Measurements from ENCODE around the gene SORBS2.

DNA sequence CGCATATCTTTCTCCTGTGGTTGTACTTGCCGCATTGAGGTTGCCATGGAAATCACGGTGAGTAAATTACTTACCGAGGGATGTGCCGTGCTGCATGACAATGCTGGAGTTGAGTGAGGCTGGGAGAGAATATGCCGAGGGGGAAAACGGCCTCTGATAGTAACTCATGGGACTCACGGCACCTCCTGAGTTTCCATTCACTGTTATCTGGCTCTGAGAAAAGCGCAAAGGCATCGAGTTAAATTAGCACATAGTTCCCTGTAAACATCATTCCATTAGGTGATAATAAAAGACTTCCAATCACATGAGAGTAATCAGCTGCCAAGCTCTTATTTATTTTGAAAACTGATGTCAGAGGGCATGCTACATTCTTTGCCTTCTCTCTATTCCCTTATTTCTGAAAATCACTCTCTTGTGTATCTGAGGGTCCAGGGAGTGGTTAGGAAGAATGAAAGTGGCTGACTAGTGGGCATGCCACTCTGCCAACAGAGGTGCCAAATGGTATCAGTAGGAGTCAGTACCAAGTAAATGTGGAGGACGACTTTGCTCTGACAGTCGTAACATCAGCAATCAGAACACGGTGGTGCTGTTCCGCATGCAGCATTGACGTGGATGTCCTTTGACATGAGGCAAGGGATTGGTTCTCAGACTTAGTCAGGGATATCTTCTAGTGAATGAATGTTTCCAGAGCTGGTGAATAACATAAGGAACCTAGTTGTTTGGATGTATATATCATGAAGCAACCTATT, 149.8 kb downstream of the SORBS2 start:
- TF ChIP-seq EP300 (IDR thresholded peaks at IDR 0.05) (no peak), CHD2 (IDR thresholded peaks at IDR 0.05; ENCODE audit: low read length, partially characterized antibody) (no peak), JUN (IDR thresholded peaks at IDR 0.05) (no peak), ESRRA (IDR thresholded peaks at IDR 0.05; ENCODE audit: borderline replicate concordance, low read length) (no peak), USF2 (IDR thresholded peaks at IDR 0.05) (no peak)
- TF ChIP-seq, protein P1, sequence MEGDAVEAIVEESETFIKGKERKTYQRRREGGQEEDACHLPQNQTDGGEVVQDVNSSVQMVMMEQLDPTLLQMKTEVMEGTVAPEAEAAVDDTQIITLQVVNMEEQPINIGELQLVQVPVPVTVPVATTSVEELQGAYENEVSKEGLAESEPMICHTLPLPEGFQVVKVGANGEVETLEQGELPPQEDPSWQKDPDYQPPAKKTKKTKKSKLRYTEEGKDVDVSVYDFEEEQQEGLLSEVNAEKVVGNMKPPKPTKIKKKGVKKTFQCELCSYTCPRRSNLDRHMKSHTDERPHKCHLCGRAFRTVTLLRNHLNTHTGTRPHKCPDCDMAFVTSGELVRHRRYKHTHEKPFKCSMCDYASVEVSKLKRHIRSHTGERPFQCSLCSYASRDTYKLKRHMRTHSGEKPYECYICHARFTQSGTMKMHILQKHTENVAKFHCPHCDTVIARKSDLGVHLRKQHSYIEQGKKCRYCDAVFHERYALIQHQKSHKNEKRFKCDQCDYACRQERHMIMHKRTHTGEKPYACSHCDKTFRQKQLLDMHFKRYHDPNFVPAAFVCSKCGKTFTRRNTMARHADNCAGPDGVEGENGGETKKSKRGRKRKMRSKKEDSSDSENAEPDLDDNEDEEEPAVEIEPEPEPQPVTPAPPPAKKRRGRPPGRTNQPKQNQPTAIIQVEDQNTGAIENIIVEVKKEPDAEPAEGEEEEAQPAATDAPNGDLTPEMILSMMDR (IDR thresholded peaks at IDR 0.05): no peak
- TF ChIP-seq, protein P2, sequence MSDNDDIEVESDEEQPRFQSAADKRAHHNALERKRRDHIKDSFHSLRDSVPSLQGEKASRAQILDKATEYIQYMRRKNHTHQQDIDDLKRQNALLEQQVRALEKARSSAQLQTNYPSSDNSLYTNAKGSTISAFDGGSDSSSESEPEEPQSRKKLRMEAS (IDR thresholded peaks at IDR 0.05): no peak
